HCT116 (cell line): ENCODE measurements around the gene FAIM2. TPM values are rescaled to one million over a fixed set of nuclear protein-coding genes. Genes with fewer than 3 reads are reported as not detected.

Source experiments
- ATAC-seq: fragments of 200-7000 bp; cut with Tn5 transposase; 2 replicates; pipeline ENCODE4 v1.9.1; 2020; ENCODE audit warnings: mild to moderate bottlenecking, moderate library complexity
- BruUV-seq: library from RNA; stranded (reverse); fragments of 400-500 nt; replicated peaks from 2 replicates; lab custom pipeline; 2021; lab: Mats Ljungman, UMichigan
- CTCF ChIA-PET: fragments of 300-600 bp; sonication (Branson Sonifier 250); formaldehyde crosslinking; loops from one replicate; lab custom pipeline; 2021; ENCODE audit warnings: antibody characterized with exemption; lab: Charles Lee
- POLR2A ChIA-PET: fragments of 300-600, 350-600 bp; sonication (Branson Sonifier 250); formaldehyde crosslinking; loops from one replicate; lab custom pipeline; 2021; ENCODE audit warnings: antibody characterized with exemption; lab: Charles Lee
- RAD21 ChIA-PET, 2 experiments: fragments of 300-600 bp; sonication (Branson Sonifier 250); formaldehyde crosslinking; loops; one replicate each; lab custom pipeline; 2023; ENCODE audit warnings: low total read pairs in 2 of 2; ENCODE audit not compliant: uncharacterized antibody in 2 of 2, unreplicated experiment in 2 of 2, low non-redundant PET in 1 of 2; lab: Charles Lee
- DNase-seq: peaks from one replicate; pipeline ENCODE4 v3.0.0-alpha.2; 2010; ENCODE audit warnings: low read depth, low spot score
- H2AFZ ChIP-seq: fragments of 200-600 bp; shearing (Covaris generic), sonication (generic); 2 replicates; pipeline ENCODE4 v1.6.1; 2017; ENCODE audit warnings: low read depth, mixed run types, mixed read lengths, antibody characterized with exemption, low read length; ENCODE audit not compliant: poor library complexity, severe bottlenecking
- H3K27ac ChIP-seq: 2 replicates; pipeline ENCODE4 v1.5.1; 2012; ENCODE audit warnings: low read depth, low read length
- H3K27me3 ChIP-seq: fragments of 200-600 bp; sonication (generic); 2 replicates; pipeline ENCODE4 v1.6.1; 2016; ENCODE audit warnings: mixed run types, low read length, mixed read lengths; ENCODE audit not compliant: insufficient read depth
- H3K36me3 ChIP-seq, 2 experiments: fragments of 200-500 bp in 1 of 2; fragments of 200-600 bp in 1 of 2; sonication (Bioruptor generic) in 1 of 2; sonication (generic) in 1 of 2; 2 replicates each; pipeline versions ENCODE4 v1.5.1 to v1.6.1; 2014 to 2016; ENCODE audit warnings: low read length in 2 of 2, inconsistent platforms in 1 of 2, mixed read lengths in 1 of 2, mixed run types in 1 of 2; ENCODE audit not compliant: insufficient read depth in 2 of 2, control insufficient read depth in 1 of 2
- H3K4me1 ChIP-seq, 2 experiments: fragments of 200-600 bp in 1 of 2; sonication (generic) in 1 of 2; 2 replicates each; pipeline versions ENCODE4 v1.5.1 to v1.6.1; 2012 to 2017; ENCODE audit warnings: low read length in 2 of 2, inconsistent platforms in 1 of 2, mild to moderate bottlenecking in 1 of 2, mixed read lengths in 1 of 2, mixed run types in 1 of 2, moderate library complexity in 1 of 2; ENCODE audit not compliant: insufficient read depth in 2 of 2, control insufficient read depth in 1 of 2
- H3K4me2 ChIP-seq: fragments of 200-600 bp; sonication (generic); 2 replicates; pipeline ENCODE4 v1.6.1; 2017; ENCODE audit warnings: mixed run types, low read length, mixed read lengths
- H3K4me3 ChIP-seq, 2 experiments: fragments of 200-600 bp in 1 of 2; sonication (generic) in 1 of 2; replicated peaks in 1 of 2; 2 replicates each; pipeline ENCODE4 v1.5.1; 2011 to 2016; ENCODE audit warnings: low read length in 2 of 2, control low read depth in 1 of 2, low read depth in 1 of 2, mild to moderate bottlenecking in 1 of 2, mixed read lengths in 1 of 2, mixed run types in 1 of 2
- H3K79me2 ChIP-seq: fragments of 200-600 bp; sonication (generic); 2 replicates; pipeline ENCODE4 v1.6.1; 2017; ENCODE audit warnings: mild to moderate bottlenecking, mixed run types, low read length, moderate library complexity, mixed read lengths; ENCODE audit not compliant: insufficient read depth
- H3K9ac ChIP-seq: fragments of 200-600 bp; sonication (generic); 2 replicates; pipeline ENCODE4 v1.6.1; 2016; ENCODE audit warnings: low read length, mixed read lengths
- H3K9me2 ChIP-seq: fragments of 200-600 bp; sonication (generic), shearing (Covaris generic); 2 replicates; pipeline ENCODE4 v1.6.1; 2017; ENCODE audit warnings: mixed run types, mild to moderate bottlenecking, moderate library complexity; ENCODE audit not compliant: insufficient read depth
- H3K9me3 ChIP-seq, 2 experiments: fragments of 200-500 bp in 1 of 2; fragments of 200-600 bp in 1 of 2; sonication (Bioruptor generic) in 1 of 2; sonication (generic) in 1 of 2; 2 replicates each; pipeline ENCODE4 v1.6.1; 2014 to 2017; ENCODE audit warnings: low read length in 2 of 2, mixed read lengths in 2 of 2, inconsistent platforms in 1 of 2, low read depth in 1 of 2, mild to moderate bottlenecking in 1 of 2, mixed run types in 1 of 2, moderate library complexity in 1 of 2; ENCODE audit not compliant: control insufficient read depth in 1 of 2, insufficient read depth in 1 of 2
- H4K20me1 ChIP-seq: fragments of 200-600 bp; sonication (generic), shearing (Covaris generic); 2 replicates; pipeline ENCODE4 v1.6.1; 2017; ENCODE audit warnings: mixed run types, mild to moderate bottlenecking, moderate library complexity; ENCODE audit not compliant: insufficient read depth
- FOSL1 ChIP-seq: IDR thresholded peaks from 2 replicates; pipeline ENCODE4 v1.6.1; 2012; ENCODE audit warnings: low read depth
- POLR2AphosphoS5 ChIP-seq: IDR thresholded peaks from 2 replicates; pipeline ENCODE4 v1.6.1; 2011; ENCODE audit warnings: mild to moderate bottlenecking, low read depth, low read length, moderate library complexity
- TCF7L2 ChIP-seq: IDR thresholded peaks from 2 replicates; pipeline ENCODE4 v1.7.0; 2011; ENCODE audit warnings: borderline replicate concordance, inconsistent platforms; ENCODE audit not compliant: insufficient read depth, insufficient read length; ENCODE audit errors: extremely low read depth
- intact Hi-C: fragments of 100-400 bp; cut with micrococcal nuclease; formaldehyde crosslinking; loops from 2 replicates; pipeline ENCODE4 v1.10.0; 2022
- total RNA-seq: library from RNA; stranded (reverse); gene quantifications from one replicate; pipeline ENCODE4 v1.2.1, GENCODE V29; 2021; ENCODE audit not compliant: unreplicated experiment
- TF ChIP-seq, protein P1 (sequence below), 3 experiments: fragments of 200-600 bp in 1 of 3; sonication (generic) in 1 of 3; IDR thresholded peaks in 2 of 3; conservative IDR thresholded peaks in 1 of 3; 2 replicates each; pipeline ENCODE4 v1.5.1; 2012 to 2017; ENCODE audit warnings: low read depth in 2 of 3, low read length in 2 of 3, antibody characterized with exemption in 1 of 3, borderline replicate concordance in 1 of 3, control low read depth in 1 of 3, mild to moderate bottlenecking in 1 of 3, mixed read lengths in 1 of 3, mixed run types in 1 of 3, moderate library complexity in 1 of 3; ENCODE audit not compliant: insufficient read depth in 1 of 3

Gene FAIM2
- total RNA-seq, 1 experiment from 2014 or later, result not detected

- POLR2A ChIA-PET, result no interaction called here
- no TSS peak for BruUV-seq
- H3K27me3 ChIP-seq, result peaks cover 10% of the 10 kb centered on the region
- H3K4me2 ChIP-seq, result no peak overlapping the region
- H3K9me3 ChIP-seq, result no peaks in the 10 kb centered on the region
- ATAC-seq (no peak), DNase-seq (no peak)
- H3K79me2 ChIP-seq, result no peaks in the 10 kb centered on the region
- H2AFZ ChIP-seq, result no peak overlapping the region
- CTCF ChIA-PET, result interaction anchor here (1.4 kb wide), 1 partner anchor 80 kb away, joined by 4 read pairs; no protein-coding TSS in a partner anchor
- no peak overlapping the region for H3K9ac ChIP-seq
- no peaks in the 10 kb centered on the region for H3K9me2 ChIP-seq
- H3K4me3 ChIP-seq, result no peak overlapping the region
- H3K4me1 ChIP-seq, result no peaks in the 10 kb centered on the region
- RAD21 ChIA-PET, result no interaction called here
- H3K27ac ChIP-seq, result no peak overlapping the region
- no peak for TF ChIP-seq TCF7L2
- no peak for TF ChIP-seq FOSL1
- TF ChIP-seq, protein P1, sequence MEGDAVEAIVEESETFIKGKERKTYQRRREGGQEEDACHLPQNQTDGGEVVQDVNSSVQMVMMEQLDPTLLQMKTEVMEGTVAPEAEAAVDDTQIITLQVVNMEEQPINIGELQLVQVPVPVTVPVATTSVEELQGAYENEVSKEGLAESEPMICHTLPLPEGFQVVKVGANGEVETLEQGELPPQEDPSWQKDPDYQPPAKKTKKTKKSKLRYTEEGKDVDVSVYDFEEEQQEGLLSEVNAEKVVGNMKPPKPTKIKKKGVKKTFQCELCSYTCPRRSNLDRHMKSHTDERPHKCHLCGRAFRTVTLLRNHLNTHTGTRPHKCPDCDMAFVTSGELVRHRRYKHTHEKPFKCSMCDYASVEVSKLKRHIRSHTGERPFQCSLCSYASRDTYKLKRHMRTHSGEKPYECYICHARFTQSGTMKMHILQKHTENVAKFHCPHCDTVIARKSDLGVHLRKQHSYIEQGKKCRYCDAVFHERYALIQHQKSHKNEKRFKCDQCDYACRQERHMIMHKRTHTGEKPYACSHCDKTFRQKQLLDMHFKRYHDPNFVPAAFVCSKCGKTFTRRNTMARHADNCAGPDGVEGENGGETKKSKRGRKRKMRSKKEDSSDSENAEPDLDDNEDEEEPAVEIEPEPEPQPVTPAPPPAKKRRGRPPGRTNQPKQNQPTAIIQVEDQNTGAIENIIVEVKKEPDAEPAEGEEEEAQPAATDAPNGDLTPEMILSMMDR (IDR thresholded peaks at IDR 0.05 in 2 of 3, conservative IDR thresholded peaks at IDR 0.05 in 1 of 3; ENCODE audit: borderline replicate concordance in 1 of 3, insufficient read depth in 1 of 3, low read depth in 2 of 3, low read length in 2 of 3), result no peak
- H4K20me1 ChIP-seq, result no peaks in the 10 kb centered on the region
- no peaks in the 10 kb centered on the region for H3K36me3 ChIP-seq
- intact Hi-C loops, result no loop called here
Measured at GRCh38 chr12:49887091-49887490, 16.6 kb downstream of the FAIM2 start.

- ATAC-seq (no peak), DNase-seq (no peak)
- H3K27ac ChIP-seq, result no peak overlapping the region
- H2AFZ ChIP-seq, result no peak overlapping the region
- no peak for TF ChIP-seq POLR2AphosphoS5
- no peak overlapping the region for H3K4me3 ChIP-seq
- H3K4me2 ChIP-seq, result no peak overlapping the region
- no peaks in the 10 kb centered on the region for H3K9me3 ChIP-seq
- H3K4me1 ChIP-seq, result no peaks in the 10 kb centered on the region
- no peak overlapping the region for H3K9ac ChIP-seq
- H3K9me2 ChIP-seq, result no peaks in the 10 kb centered on the region
- no peaks in the 10 kb centered on the region for H4K20me1 ChIP-seq
- no peaks in the 10 kb centered on the region for H3K36me3 ChIP-seq
- intact Hi-C loops, result no loop called here
- peaks cover 10% of the 10 kb centered on the region for H3K27me3 ChIP-seq
- ChIA-PET POLR2A (no interaction called here), RAD21 (no interaction called here), CTCF (interaction anchor here (1.4 kb wide), 1 partner anchor 81 kb away, joined by 4 read pairs; no protein-coding TSS in a partner anchor)
- H3K79me2 ChIP-seq, result no peaks in the 10 kb centered on the region
- BruUV-seq, result no TSS peak
Measured at GRCh38 chr12:49885663-49886461, 17.8 kb downstream of the FAIM2 start.
